Smooth muscle cell (in vitro differentiated cells): ENCODE measurements around the gene DPP10. TPM values are rescaled to one million over a fixed set of nuclear protein-coding genes. Genes with fewer than 3 reads are reported as not detected.

Source experiments
- DNase-seq: peaks from one replicate; lab custom pipeline; 2025; ENCODE audit not compliant: unreplicated experiment; lab: John Stamatoyannopoulos, UW
- H2AFZ ChIP-seq: fragments of 200-600 bp; sonication (generic); 2 replicates; pipeline ENCODE4 v1.6.0; 2016; ENCODE audit warnings: antibody characterized with exemption, low read depth, mild to moderate bottlenecking
- H3F3A ChIP-seq: fragments of 200-600 bp; sonication (generic); 2 replicates; pipeline ENCODE4 v1.6.0; 2017; ENCODE audit warnings: antibody characterized with exemption, low read depth
- H3K27ac ChIP-seq: fragments of 200-600 bp; sonication (generic); 2 replicates; pipeline ENCODE4 v1.5.1; 2016; ENCODE audit warnings: low read depth, mild to moderate bottlenecking
- H3K27me3 ChIP-seq: fragments of 200-600 bp; sonication (generic); 2 replicates; pipeline ENCODE4 v1.6.1; 2016; ENCODE audit warnings: low read depth, mild to moderate bottlenecking
- H3K36me3 ChIP-seq: fragments of 200-600 bp; sonication (generic); 2 replicates; pipeline ENCODE4 v1.5.1; 2016; ENCODE audit warnings: low read depth
- H3K4me1 ChIP-seq: fragments of 200-600 bp; sonication (generic); 2 replicates; pipeline ENCODE4 v1.5.1; 2016; ENCODE audit warnings: low read depth
- H3K4me2 ChIP-seq: fragments of 200-600 bp; sonication (generic); 2 replicates; pipeline ENCODE4 v1.6.0; 2016; ENCODE audit warnings: mild to moderate bottlenecking
- H3K4me3 ChIP-seq: fragments of 200-600 bp; sonication (generic); 2 replicates; pipeline ENCODE4 v1.5.1; 2016; ENCODE audit warnings: mild to moderate bottlenecking
- H3K79me2 ChIP-seq: fragments of 200-600 bp; sonication (generic); 2 replicates; pipeline ENCODE4 v1.6.0; 2016; ENCODE audit warnings: low read depth, mild to moderate bottlenecking
- H3K9ac ChIP-seq: fragments of 200-600 bp; sonication (generic); 2 replicates; pipeline ENCODE4 v1.6.0; 2016; ENCODE audit warnings: low read depth
- H3K9me3 ChIP-seq: fragments of 200-600 bp; sonication (generic); replicated peaks from 2 replicates; pipeline ENCODE4 v1.5.1; 2016; ENCODE audit warnings: low read depth
- H4K20me1 ChIP-seq: fragments of 200-600 bp; sonication (generic); 2 replicates; pipeline ENCODE4 v1.6.0; 2016; ENCODE audit warnings: low read depth
- CTCF ChIP-seq: fragments of 200-600 bp; sonication (generic); IDR thresholded peaks from 2 replicates; pipeline ENCODE4 v1.5.1; 2017; ENCODE audit warnings: borderline replicate concordance, mild to moderate bottlenecking, antibody characterized with exemption; ENCODE audit not compliant: insufficient read depth, poor library complexity, severe bottlenecking
- WGBS: methylation state at CpG from one replicate; pipeline ENCODE4 v1.1.7; 2016; ENCODE audit warnings: low lambda C conversion rate; 5-methylcytosine and 5-hydroxymethylcytosine counted together
- polyA plus RNA-seq: library from polyadenylated mRNA; unstranded; fragments of >200 nt; fragmentation: Nextera tagmentation; extraction: Ambion mirVana; gene quantifications from 2 replicates; pipeline ENCODE4 v1.2.1, GENCODE V29; 2016
- total RNA-seq: library from RNA; depleted of rRNA; stranded (reverse); fragments of >200 nt; gene quantifications from 2 replicates; pipeline ENCODE4 v1.2.3, GENCODE V29; 2014

The DPP10 gene
- total and polyA plus RNA-seq, 2 experiments from 2014 or later, result 3.6 TPM; not detected in 1

DNA sequence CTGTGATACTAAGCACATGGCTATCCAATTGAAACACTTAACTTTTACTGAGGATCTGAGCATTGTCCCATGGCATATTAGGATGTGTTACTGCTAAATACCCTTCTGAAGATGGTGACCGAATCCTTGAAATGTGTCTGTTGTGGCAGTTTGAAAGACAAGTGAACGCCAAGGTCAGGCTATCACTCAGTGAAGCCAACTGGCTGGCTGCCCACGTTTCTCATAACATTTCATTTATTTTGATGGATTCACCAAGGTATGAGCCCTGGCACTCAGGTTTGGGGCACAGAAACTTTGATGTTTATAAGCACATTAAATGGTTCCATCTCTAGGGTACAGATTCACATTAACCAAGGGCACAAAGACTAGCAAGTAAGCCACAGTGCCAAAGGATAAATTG is 850.3 kb downstream of the DPP10 start:
- no peaks in the 10 kb centered on the region for H3K79me2 ChIP-seq
- no peak overlapping the region for H3K9ac ChIP-seq
- no peaks in the 10 kb centered on the region for H4K20me1 ChIP-seq
- H3K4me1 ChIP-seq, result peaks cover 11% of the 10 kb centered on the region
- H3F3A ChIP-seq, result no peaks in the 10 kb centered on the region
- no peaks in the 10 kb centered on the region for H3K36me3 ChIP-seq
- DNase-seq, result no peak
- H3K4me2 ChIP-seq, result no peak overlapping the region
- H3K27me3 ChIP-seq, result no peaks in the 10 kb centered on the region
- 87% methylated on average over 3 of the region's 3 CpGs for WGBS
- no peaks in the 10 kb centered on the region for H3K9me3 ChIP-seq
- no peak overlapping the region for H3K4me3 ChIP-seq
- H3K27ac ChIP-seq, result no peak overlapping the region
- no peak overlapping the region for H2AFZ ChIP-seq
- no peak for TF ChIP-seq CTCF

- no peak for TF ChIP-seq CTCF
- WGBS, result 51% methylated on average over 5 of the region's 5 CpGs
Observed at GRCh38 chr2:115294999-115295398, 852.6 kb downstream of the DPP10 start.

GRCh38 chr2:115297056-115297455 is 854.6 kb downstream of the DPP10 start:
- no peak overlapping the region for H3K27ac ChIP-seq
- H3K9ac ChIP-seq, result no peak overlapping the region
- H3F3A ChIP-seq, result no peaks in the 10 kb centered on the region
- H3K79me2 ChIP-seq, result no peaks in the 10 kb centered on the region
- H4K20me1 ChIP-seq, result no peaks in the 10 kb centered on the region
- no peaks in the 10 kb centered on the region for H3K9me3 ChIP-seq
- H3K4me3 ChIP-seq, result no peak overlapping the region
- no peak for DNase-seq
- peaks cover 11% of the 10 kb centered on the region for H3K4me1 ChIP-seq
- 91% methylated on average over 3 of the region's 3 CpGs for WGBS
- H3K4me2 ChIP-seq, result no peak overlapping the region
- H3K27me3 ChIP-seq, result no peaks in the 10 kb centered on the region
- H3K36me3 ChIP-seq, result no peaks in the 10 kb centered on the region
- no peak overlapping the region for H2AFZ ChIP-seq
- no peak for TF ChIP-seq CTCF

More at GRCh38 chr2:115294999-115295398, 852.6 kb downstream of the DPP10 start:
- H3K4me2 ChIP-seq, result no peak overlapping the region
- H3K9ac ChIP-seq, result no peak overlapping the region
- H3K27me3 ChIP-seq, result no peaks in the 10 kb centered on the region
- no peak overlapping the region for H2AFZ ChIP-seq
- no peaks in the 10 kb centered on the region for H3K9me3 ChIP-seq
- peaks cover 11% of the 10 kb centered on the region for H3K4me1 ChIP-seq
- H3K27ac ChIP-seq, result no peak overlapping the region
- DNase-seq, result no peak
- H3K4me3 ChIP-seq, result no peak overlapping the region
- no peaks in the 10 kb centered on the region for H3K36me3 ChIP-seq
- H3F3A ChIP-seq, result no peaks in the 10 kb centered on the region
- no peaks in the 10 kb centered on the region for H3K79me2 ChIP-seq
- no peaks in the 10 kb centered on the region for H4K20me1 ChIP-seq

DNA sequence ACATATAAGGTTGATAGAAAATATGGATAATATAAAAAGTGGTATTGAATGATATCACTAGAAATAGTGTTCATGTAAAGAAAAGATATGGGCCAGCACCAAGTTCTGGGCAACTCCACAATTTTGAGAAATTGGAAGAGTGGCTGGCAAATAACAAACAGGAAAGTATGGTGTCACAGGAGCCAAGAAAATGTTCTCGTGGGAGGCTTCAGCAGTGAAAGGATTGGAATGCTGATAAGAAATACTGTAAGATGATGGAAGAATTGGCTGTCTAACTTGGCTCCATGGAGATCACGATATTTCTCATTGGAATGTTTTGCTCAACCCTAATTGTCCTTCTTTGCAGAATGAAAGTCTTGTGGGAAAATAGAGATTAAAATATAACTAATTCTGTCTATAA is 856.8 kb downstream of the DPP10 start:
- Histone ChIP-seq H3K4me2 (no peak overlapping the region), H3K36me3 (no peaks in the 10 kb centered on the region), H3K4me1 (peaks cover 7% of the 10 kb centered on the region), H3K27me3 (no peaks in the 10 kb centered on the region), H3K4me3 (no peak overlapping the region), H3F3A (no peaks in the 10 kb centered on the region), H3K79me2 (no peaks in the 10 kb centered on the region), H3K9me3 (no peaks in the 10 kb centered on the region), H4K20me1 (no peaks in the 10 kb centered on the region), H3K9ac (no peak overlapping the region), H3K27ac (no peak overlapping the region), H2AFZ (no peak overlapping the region)
- 64% methylated on average over 2 of the region's 2 CpGs for WGBS
- no peak for TF ChIP-seq CTCF
- DNase-seq, result no peak
